A673 (cell line): Measurements from ENCODE around the gene HTR5A.

Experiments used
- EZH2 ChIP-seq: fragments of 200-600 bp; sonication (generic); IDR thresholded peaks from 2 replicates; pipeline ENCODE4 v1.6.1; 2017; ENCODE audit warnings: borderline replicate concordance, low read depth, mild to moderate bottlenecking, mixed read lengths, antibody characterized with exemption, low read length; ENCODE audit not compliant: poor library complexity, severe bottlenecking
- TF ChIP-seq, protein P1 (sequence below): fragments of 300-800, 200-600 bp; sonication (generic); conservative IDR thresholded peaks from 2 replicates; pipeline ENCODE4 v1.5.1; 2017; ENCODE audit warnings: low read depth, mild to moderate bottlenecking, antibody characterized with exemption, low read length, moderate library complexity, mixed read lengths

DNA sequence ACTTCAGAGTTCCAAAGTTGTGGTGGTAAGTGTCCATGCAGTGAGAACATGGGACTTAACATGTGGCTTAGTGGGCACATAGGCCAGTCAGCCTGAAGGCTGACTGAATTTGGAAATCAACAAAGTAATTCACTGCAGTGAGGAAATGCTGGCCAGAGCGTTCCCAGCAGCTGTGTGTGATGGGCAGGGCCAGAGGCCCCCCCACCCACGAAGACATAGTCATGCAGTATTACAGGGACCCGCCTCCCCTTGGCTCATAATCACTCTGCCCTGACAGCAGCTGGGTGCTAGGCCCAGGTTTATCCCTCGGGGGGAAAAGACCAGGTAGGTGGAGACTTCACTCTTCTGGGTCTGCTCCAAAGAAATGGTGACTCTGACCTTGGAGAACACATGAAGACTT lies 33.7 kb downstream of the HTR5A start:
- no peak for TF ChIP-seq EZH2
- TF ChIP-seq, protein P1, sequence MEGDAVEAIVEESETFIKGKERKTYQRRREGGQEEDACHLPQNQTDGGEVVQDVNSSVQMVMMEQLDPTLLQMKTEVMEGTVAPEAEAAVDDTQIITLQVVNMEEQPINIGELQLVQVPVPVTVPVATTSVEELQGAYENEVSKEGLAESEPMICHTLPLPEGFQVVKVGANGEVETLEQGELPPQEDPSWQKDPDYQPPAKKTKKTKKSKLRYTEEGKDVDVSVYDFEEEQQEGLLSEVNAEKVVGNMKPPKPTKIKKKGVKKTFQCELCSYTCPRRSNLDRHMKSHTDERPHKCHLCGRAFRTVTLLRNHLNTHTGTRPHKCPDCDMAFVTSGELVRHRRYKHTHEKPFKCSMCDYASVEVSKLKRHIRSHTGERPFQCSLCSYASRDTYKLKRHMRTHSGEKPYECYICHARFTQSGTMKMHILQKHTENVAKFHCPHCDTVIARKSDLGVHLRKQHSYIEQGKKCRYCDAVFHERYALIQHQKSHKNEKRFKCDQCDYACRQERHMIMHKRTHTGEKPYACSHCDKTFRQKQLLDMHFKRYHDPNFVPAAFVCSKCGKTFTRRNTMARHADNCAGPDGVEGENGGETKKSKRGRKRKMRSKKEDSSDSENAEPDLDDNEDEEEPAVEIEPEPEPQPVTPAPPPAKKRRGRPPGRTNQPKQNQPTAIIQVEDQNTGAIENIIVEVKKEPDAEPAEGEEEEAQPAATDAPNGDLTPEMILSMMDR, result no peak
